HG03521 (cell line): Measurements from ENCODE around the gene CCDC68.
"Not testable (repeated sequence)": the region's sequence is repeated elsewhere in the genome, so short reads cannot be mapped to it uniquely, and the experiment has no call there.

ENCODE experiments used
- ATAC-seq: cut with Tn5 transposase; IDR thresholded peaks from one replicate; pipeline ENCODE4 v1.9.1; 2021; ENCODE audit warnings: mild to moderate bottlenecking, moderate library complexity; ENCODE audit not compliant: unreplicated experiment

CCDC68 gene

DNA sequence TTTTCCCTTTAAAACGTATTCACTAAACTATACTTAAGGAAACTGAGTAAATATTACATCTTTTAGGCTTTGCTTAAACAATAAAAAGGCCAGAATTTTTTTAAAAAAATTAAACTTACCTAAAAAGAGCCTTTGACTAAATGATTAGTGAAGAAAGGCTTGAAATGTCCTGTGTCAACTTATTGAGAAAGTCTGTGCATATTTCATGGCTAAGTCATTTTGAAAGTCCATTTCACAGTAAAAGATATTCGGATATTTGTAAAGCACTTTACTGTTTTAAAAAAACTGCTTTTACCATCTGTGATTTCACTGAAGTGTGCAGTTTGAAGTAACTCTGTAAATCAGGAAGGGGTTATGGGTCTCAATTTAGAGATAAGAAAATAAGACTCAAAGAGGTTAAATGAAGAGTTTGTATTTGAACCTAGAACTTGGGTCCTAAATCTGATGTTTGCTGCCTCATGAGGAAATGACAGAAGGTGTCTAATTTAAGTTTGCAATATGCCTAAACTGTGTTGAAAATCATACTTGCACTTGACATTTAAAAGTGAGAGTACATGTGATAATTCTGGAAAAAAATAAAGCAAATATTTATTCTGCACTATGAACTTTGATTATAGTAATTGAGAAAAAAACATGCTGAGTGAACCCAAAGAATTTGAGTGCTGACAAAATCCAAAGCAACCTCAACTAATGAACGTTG is 80.5 kb downstream of the CCDC68 start:
- no peak for ATAC-seq

DNA sequence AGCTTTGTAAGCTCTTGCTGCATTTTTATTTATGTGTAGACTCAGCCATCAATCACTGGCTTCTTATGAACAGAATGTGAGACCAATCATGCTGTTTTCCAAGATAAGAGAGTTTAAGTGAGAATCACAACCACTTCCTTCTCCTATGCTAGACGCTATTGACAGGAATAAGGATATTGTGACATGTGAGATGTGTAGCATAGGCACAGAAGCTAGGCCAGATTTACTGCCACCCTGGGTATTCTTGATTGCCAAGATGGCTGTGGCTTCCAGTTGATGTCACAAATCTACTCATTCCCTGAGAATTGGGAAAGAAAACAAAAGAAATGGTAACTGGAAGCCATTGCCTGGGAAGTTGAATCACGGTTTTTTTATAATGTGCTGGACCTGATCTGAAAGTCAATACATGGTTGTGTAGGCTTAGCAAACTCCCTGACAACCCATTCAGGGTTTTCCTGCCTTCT is 81.1 kb downstream of the CCDC68 start:
- ATAC-seq: no peak

- no peak for ATAC-seq
Measured at GRCh38 chr18:54877076-54877475, 82.2 kb downstream of the CCDC68 start.

GRCh38 chr18:54875063-54875462 is 84.2 kb downstream of the CCDC68 start:
- no peak for ATAC-seq

GRCh38 chr18:54873884-54874255 is 85.4 kb downstream of the CCDC68 start:
- ATAC-seq: no peak

DNA sequence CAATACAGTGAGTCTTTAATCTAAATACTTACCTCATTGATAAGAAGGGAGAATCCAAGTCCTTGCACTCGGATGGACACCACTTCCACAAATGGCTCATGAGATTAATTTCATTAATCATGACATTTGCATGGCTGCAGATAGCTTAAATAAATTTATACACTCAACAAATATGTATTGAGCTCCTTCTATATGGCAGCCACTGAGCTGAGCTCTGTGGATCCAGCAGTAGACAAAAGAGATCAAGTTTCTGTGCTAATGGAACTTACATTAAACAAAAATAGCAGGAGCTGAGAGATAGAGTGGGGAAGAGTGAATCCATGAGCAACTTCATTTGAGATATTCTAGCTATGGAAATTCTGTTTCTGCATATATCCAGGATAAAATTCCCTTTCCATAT is 86.6 kb downstream of the CCDC68 start:
- no peak for ATAC-seq

- ATAC-seq: no peak
Measured at GRCh38 chr18:54871231-54871630, 88.0 kb downstream of the CCDC68 start.

- ATAC-seq: no peak
Measured at GRCh38 chr18:54867131-54867530, 92.1 kb downstream of the CCDC68 start.

DNA sequence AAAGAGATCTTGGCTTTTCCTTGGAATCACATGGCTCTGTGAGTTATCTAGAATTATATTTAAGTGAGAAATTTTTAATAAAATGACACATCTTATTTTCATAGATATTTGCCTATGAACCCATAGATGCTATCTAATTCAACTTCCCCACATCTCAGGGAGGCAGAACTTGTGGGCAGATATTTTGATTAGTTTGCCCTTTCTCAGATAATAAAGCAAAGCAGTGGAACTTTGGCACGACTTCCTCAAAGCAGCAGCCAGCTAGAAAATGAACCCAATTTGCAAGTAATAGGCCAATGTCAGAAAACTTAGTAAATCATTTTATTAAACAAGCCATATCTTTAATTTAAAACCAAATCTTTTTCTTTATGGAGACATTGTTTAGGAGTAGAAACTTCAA is 98.3 kb downstream of the CCDC68 start:
- ATAC-seq: no peak

- no peak for ATAC-seq
Measured at GRCh38 chr18:54859667-54860421, 99.4 kb downstream of the CCDC68 start.

DNA sequence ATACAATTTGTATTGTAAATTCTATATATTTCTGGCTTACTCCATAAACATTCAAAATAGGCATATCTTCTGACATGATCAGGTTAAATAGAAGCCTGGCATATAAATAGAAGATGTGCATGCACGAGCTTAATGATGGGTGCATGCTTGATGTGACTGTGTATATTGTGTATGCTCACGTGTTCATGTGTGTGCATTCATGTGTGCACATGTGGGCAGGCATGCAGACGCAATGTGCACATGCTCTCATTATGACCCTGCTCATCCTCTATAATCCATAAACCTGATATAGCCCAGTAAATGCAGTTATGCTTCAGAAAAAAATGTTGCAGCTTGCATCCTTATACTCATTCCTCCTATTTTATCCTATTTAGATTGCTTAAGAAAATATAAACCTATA is 101.8 kb downstream of the CCDC68 start:
- no peak for ATAC-seq

DNA sequence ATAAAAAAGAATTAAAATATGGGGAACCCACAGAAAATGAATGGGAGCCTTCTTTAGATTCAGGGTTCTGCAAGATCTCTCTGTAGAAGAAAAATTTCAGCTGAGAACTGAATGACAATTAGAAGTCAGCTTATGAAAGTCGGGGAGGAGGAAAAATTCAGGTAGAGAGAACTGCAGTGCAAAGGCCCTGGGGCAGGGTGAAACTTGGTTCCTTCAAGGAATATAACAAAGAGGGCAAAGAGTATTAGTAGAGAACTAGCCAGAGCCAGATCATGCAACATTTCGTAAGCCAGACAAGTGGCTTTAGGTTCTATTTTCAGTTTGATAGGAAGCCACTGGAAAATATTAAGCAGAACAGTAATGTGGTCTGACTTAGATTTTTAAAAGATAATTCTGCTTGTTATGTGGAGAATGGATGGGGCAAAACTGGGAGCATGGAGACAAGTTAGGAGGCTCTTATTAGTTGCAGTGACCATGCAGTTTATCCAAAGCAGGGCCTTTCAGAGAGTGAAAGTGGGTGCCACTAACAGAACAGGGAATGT is 103.1 kb downstream of the CCDC68 start:
- no peak for ATAC-seq

DNA sequence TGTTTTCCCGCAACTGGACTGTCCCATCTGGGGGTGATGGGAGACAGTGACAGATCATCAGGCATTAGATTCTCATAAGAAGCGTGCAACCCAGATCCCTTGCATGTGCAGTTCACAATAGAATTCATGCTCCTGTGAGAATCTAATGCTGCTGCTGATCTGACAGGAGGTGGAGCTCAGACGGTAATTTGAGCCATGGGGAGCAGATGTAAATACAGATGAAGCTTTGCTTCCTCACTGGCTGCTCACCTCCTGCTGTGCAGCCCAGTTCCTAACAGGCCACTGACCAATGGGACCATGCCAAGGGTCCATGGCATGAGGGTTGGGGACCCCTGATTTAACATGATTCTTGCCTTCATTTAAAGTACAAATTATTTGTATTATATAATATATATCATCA is 104.2 kb downstream of the CCDC68 start:
- ATAC-seq: not testable (repeated sequence)

DNA sequence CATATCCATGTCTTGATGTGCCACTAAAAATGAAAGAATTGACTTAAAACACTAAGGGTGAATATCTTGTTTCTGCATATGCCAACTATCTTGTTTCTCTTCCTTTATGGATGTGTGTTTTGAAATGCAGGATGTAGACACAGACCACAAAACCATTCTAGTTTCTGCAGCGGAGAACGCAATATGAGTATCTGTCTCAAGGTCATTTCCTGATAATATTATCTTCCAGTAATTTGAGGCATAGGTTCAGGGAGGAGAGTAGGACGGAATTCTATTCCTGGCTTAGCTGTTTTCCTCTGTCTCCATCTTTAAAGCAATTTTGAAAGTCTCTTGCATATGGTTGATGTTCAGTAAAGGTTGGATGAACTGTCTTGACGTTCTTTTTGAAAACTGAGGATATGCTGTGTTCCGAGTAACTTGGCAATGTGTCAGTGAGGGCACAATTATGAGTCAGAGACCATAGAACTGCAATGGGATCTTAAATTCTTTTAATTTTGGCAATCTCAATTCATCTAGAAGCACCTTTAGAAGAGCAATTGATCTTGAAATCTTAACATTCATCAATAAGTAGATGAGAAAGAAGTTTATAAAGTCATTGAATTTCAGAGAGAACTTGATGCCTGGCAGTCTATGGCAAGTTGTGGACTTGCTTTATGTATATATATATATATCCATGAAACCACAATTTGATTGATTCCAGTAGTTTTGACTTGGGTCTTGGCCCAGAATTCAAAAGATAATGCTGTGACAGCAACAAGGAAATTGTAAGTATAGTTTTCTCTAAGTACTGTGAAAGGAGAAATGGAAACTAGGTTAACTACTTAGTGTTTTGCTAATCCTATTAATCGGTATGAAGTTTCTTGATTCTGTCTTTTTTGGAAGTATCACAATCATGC is 106.2 kb downstream of the CCDC68 start:
- no peak for ATAC-seq
